C4-2B (cell line): ENCODE data around the gene PPP1R3D.

Experiments used
- ZFX ChIP-seq: fragments of 450-650 bp; IDR thresholded peaks from 2 replicates; pipeline ENCODE4 v1.6.1; 2017
- TF ChIP-seq, protein P1 (sequence below): fragments of 450-650 bp; conservative IDR thresholded peaks from 2 replicates; pipeline ENCODE4 v1.5.1; 2017; ENCODE audit warnings: mild to moderate bottlenecking

- TF ChIP-seq, protein P1, sequence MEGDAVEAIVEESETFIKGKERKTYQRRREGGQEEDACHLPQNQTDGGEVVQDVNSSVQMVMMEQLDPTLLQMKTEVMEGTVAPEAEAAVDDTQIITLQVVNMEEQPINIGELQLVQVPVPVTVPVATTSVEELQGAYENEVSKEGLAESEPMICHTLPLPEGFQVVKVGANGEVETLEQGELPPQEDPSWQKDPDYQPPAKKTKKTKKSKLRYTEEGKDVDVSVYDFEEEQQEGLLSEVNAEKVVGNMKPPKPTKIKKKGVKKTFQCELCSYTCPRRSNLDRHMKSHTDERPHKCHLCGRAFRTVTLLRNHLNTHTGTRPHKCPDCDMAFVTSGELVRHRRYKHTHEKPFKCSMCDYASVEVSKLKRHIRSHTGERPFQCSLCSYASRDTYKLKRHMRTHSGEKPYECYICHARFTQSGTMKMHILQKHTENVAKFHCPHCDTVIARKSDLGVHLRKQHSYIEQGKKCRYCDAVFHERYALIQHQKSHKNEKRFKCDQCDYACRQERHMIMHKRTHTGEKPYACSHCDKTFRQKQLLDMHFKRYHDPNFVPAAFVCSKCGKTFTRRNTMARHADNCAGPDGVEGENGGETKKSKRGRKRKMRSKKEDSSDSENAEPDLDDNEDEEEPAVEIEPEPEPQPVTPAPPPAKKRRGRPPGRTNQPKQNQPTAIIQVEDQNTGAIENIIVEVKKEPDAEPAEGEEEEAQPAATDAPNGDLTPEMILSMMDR: no peak
- TF ChIP-seq ZFX: no peak
Measured at GRCh38 chr20:59971428-59971827, 31.3 kb upstream of the PPP1R3D start.
